EL (cell line): ENCODE data around the gene VWDE.

Experiments
- DNase-seq: peaks from one replicate; pipeline ENCODE4 v3.0.0-alpha.2; 2016

VWDE gene

GRCh38 chr7:12281038-12281437 is 122.6 kb downstream of the VWDE start:
- no peak for DNase-seq
